Measurements from ENCODE around the gene PCDH1.

- no peak for TF ChIP-seq CTCF (IDR thresholded peaks at IDR 0.05)
- no peak for TF ChIP-seq POLR2A (IDR thresholded peaks at IDR 0.05)
Measured at GRCh38 chr5:141879941-141880738, 1.9 kb upstream of the PCDH1 start.

All from right lobe of liver (tissue), 4 donors.